Measurements from ENCODE around the gene SOCS2. TPM values are rescaled to one million over a fixed set of nuclear protein-coding genes. Genes with fewer than 3 reads are reported as not detected.

Gene SOCS2
- total RNA-seq, 1 experiment from 2014 or later, result not detected

- H3K9me2 ChIP-seq (replicated peaks; ENCODE audit: insufficient read depth, low read length), result no peaks in the 10 kb centered on the region
- H3K9me3 ChIP-seq (ENCODE audit: low read length), result no peaks in the 10 kb centered on the region
- H2AFZ ChIP-seq (ENCODE audit: low read length), result no peak overlapping the region
- no peak overlapping the region for H3K4me3 ChIP-seq (ENCODE audit: low read length)
- H3K27ac ChIP-seq (ENCODE audit: low read length), result no peak overlapping the region
- H3K36me3 ChIP-seq (ENCODE audit: insufficient read depth, low read length), result no peaks in the 10 kb centered on the region
- no peaks in the 10 kb centered on the region for H3K79me2 ChIP-seq (ENCODE audit: low read length)
- no peaks in the 10 kb centered on the region for H3K27me3 ChIP-seq (ENCODE audit: low read length)
- DNase-seq, result no peak
- no peak overlapping the region for H3K9ac ChIP-seq (ENCODE audit: low read length)
- no peak overlapping the region for H3K4me2 ChIP-seq (ENCODE audit: low read depth, low read length, poor library complexity, severe bottlenecking)
- H4K20me1 ChIP-seq (ENCODE audit: insufficient read depth, low read depth, low read length), result no peaks in the 10 kb centered on the region
- no peaks in the 10 kb centered on the region for H3K4me1 ChIP-seq (ENCODE audit: low read length)
Measured at GRCh38 chr12:93608313-93608712, 35.8 kb downstream of the SOCS2 start.

DNA sequence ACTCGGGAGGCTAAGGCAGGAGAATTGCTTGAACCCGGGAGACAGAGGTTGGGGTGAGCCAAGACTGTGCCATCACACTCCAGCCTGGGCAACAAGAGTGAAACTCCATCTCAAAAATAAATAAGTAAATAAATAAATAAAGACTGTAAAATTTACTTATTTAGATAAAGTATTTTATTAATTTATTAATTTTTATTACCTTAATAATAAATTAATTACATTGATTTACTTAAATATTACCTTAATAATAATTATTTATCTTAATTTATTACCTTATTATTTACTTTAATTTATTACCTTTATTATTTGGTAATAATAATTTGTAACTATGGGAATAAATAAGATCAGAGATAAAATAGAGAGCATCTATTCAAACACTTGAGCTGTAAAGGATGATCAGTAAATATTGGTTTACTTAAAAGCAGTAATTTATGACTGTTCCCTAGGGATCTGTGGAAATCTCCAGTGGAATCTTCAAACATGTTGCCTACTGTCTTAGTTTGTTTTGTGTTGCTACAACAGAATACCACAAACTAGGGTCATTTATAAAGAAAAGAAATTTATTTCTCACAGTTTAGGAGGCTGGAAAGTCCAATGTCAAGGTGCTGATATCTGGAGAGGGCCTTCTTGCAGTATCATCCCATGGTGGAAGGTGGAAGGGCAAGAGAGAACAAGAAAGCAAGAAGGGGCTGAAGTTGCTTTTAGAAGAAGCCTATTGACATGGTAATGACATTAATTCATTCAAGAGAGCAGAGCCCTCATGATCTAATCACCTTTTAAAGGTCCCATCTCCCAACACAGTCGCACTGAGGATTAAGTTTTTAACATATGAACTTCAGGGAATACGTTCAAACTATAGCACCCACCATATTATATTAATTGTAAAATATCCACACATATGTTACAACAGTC lies 37.1 kb downstream of the SOCS2 start:
- H3K36me3 ChIP-seq (ENCODE audit: insufficient read depth, low read length), result no peaks in the 10 kb centered on the region
- no peaks in the 10 kb centered on the region for H3K4me1 ChIP-seq (ENCODE audit: low read length)
- no peak overlapping the region for H3K9ac ChIP-seq (ENCODE audit: low read length)
- no peaks in the 10 kb centered on the region for H3K27me3 ChIP-seq (ENCODE audit: low read length)
- no peak overlapping the region for H3K4me3 ChIP-seq (ENCODE audit: low read length)
- no peak overlapping the region for H2AFZ ChIP-seq (ENCODE audit: low read length)
- no peak overlapping the region for H3K27ac ChIP-seq (ENCODE audit: low read length)
- no peaks in the 10 kb centered on the region for H3K9me2 ChIP-seq (replicated peaks; ENCODE audit: insufficient read depth, low read length)
- no peaks in the 10 kb centered on the region for H3K79me2 ChIP-seq (ENCODE audit: low read length)
- H4K20me1 ChIP-seq (ENCODE audit: insufficient read depth, low read depth, low read length), result no peaks in the 10 kb centered on the region
- no peak overlapping the region for H3K4me2 ChIP-seq (ENCODE audit: low read depth, low read length, poor library complexity, severe bottlenecking)
- H3K9me3 ChIP-seq (ENCODE audit: low read length), result no peaks in the 10 kb centered on the region
- DNase-seq, result no peak

DNA sequence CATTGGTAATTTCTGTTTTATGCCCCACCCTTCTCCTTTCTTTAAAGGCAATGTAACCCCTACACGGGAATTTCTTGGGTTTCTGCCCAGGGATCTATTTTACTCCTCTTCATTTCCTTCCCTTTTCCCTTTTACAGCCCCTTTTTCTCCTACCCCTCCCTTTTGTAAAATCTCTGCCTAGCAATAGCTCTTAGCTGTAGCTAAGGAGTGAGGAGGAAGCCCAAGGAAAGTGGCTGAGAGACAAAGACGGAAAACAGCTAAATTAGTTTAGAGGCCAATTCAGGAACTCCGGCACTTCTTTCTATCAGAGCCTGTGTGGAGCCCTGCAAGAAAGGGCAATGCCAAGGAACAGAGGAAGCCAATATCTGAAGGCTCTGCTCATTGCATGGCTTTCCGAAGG lies 40.3 kb downstream of the SOCS2 start:
- no peak for DNase-seq
- Histone ChIP-seq H3K36me3 (ENCODE audit: insufficient read depth, low read length) (no peaks in the 10 kb centered on the region), H4K20me1 (ENCODE audit: insufficient read depth, low read depth, low read length) (no peaks in the 10 kb centered on the region), H3K9me3 (ENCODE audit: low read length) (no peaks in the 10 kb centered on the region), H3K27me3 (ENCODE audit: low read length) (no peaks in the 10 kb centered on the region), H3K9ac (ENCODE audit: low read length) (no peak overlapping the region), H3K4me2 (ENCODE audit: low read depth, low read length, poor library complexity, severe bottlenecking) (no peak overlapping the region), H3K79me2 (ENCODE audit: low read length) (no peaks in the 10 kb centered on the region), H2AFZ (ENCODE audit: low read length) (no peak overlapping the region), H3K4me1 (ENCODE audit: low read length) (no peaks in the 10 kb centered on the region), H3K9me2 (replicated peaks; ENCODE audit: insufficient read depth, low read length) (peaks cover 4% of the 10 kb centered on the region; the same call in 1 of the 2 replicates), H3K27ac (ENCODE audit: low read length) (no peak overlapping the region), H3K4me3 (ENCODE audit: low read length) (no peak overlapping the region)

DNA sequence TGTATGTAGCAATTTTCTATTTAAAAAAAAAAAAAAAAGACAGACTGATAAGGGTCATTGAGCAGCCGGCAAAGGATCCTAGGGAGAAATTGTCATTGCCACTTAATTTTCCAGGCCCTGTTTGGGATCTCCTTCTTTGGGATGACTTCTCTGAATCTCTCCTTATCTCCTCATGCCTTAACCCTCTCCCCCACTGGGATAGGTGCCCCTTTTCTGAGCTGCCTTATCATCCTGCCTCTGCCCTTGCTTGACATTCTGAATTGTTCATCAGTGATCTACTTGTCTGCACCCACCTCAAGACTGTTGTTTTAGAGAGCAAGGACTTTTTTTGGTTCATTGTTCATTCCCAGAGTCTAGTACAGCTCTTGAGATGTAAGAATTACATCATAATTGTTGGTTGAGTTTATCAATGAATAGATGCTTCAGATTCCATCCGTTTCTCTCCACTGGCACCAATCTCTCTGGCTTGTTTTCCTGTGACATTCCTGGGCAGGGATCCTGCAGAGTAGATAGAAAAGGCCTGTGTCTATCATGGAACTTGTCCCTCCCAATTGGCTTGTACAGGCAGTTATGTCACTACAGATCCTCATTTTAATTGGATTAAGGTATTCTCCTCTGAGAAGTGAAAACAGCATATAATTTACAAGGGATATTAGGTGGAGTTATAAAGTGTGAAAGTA lies 42.6 kb downstream of the SOCS2 start:
- Histone ChIP-seq H3K27me3 (ENCODE audit: low read length) (no peaks in the 10 kb centered on the region), H3K36me3 (ENCODE audit: insufficient read depth, low read length) (no peaks in the 10 kb centered on the region), H3K4me3 (ENCODE audit: low read length) (no peak overlapping the region), H3K9ac (ENCODE audit: low read length) (no peak overlapping the region), H3K9me2 (replicated peaks; ENCODE audit: insufficient read depth, low read length) (peaks cover 4% of the 10 kb centered on the region; the same call in 1 of the 2 replicates), H3K79me2 (ENCODE audit: low read length) (no peaks in the 10 kb centered on the region), H4K20me1 (ENCODE audit: insufficient read depth, low read depth, low read length) (no peaks in the 10 kb centered on the region), H3K27ac (ENCODE audit: low read length) (no peak overlapping the region), H3K4me1 (ENCODE audit: low read length) (no peaks in the 10 kb centered on the region), H3K9me3 (ENCODE audit: low read length) (no peaks in the 10 kb centered on the region), H3K4me2 (ENCODE audit: low read depth, low read length, poor library complexity, severe bottlenecking) (no peak overlapping the region), H2AFZ (ENCODE audit: low read length) (no peak overlapping the region)
- DNase-seq, result no peak

DNA sequence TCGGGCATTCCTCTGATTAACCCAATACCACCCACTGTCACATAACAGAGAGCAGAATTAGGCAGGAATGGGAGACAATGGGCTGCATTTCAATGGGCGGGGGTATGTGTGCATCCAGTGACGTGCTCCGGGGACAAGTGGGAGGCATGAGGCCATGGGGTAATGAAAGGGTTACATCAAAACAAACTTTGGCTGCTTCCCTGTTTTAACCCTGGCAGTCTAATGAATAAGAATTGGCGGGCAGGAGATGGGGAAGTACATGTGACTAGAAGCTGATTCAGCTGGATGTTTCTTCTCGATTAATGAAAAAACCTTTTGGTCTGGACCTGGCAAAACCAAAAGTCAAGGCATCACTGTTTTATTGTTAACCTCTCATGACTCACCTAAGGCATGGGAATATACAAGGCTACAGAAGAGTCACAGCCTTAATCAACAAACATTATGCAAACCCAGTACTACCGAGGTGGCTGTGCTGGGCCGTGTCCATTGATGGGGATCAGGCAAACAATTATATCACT lies 44.2 kb downstream of the SOCS2 start:
- H2AFZ ChIP-seq (ENCODE audit: low read length), result no peak overlapping the region
- no peak for DNase-seq
- H3K4me2 ChIP-seq (ENCODE audit: low read depth, low read length, poor library complexity, severe bottlenecking), result no peak overlapping the region
- H3K79me2 ChIP-seq (ENCODE audit: low read length), result no peaks in the 10 kb centered on the region
- H3K4me3 ChIP-seq (ENCODE audit: low read length), result no peak overlapping the region
- no peaks in the 10 kb centered on the region for H4K20me1 ChIP-seq (ENCODE audit: insufficient read depth, low read depth, low read length)
- H3K27me3 ChIP-seq (ENCODE audit: low read length), result no peaks in the 10 kb centered on the region
- H3K9ac ChIP-seq (ENCODE audit: low read length), result no peak overlapping the region
- H3K4me1 ChIP-seq (ENCODE audit: low read length), result no peaks in the 10 kb centered on the region
- H3K36me3 ChIP-seq (ENCODE audit: insufficient read depth, low read length), result no peaks in the 10 kb centered on the region
- no peak overlapping the region for H3K27ac ChIP-seq (ENCODE audit: low read length)
- peaks cover 4% of the 10 kb centered on the region; the same call in 1 of the 2 replicates for H3K9me2 ChIP-seq (replicated peaks; ENCODE audit: insufficient read depth, low read length)
- H3K9me3 ChIP-seq (ENCODE audit: low read length), result no peaks in the 10 kb centered on the region

GRCh38 chr12:93618891-93619410 lies 46.5 kb downstream of the SOCS2 start:
- Histone ChIP-seq H3K79me2 (ENCODE audit: low read length) (no peaks in the 10 kb centered on the region), H3K27me3 (ENCODE audit: low read length) (no peaks in the 10 kb centered on the region), H4K20me1 (ENCODE audit: insufficient read depth, low read depth, low read length) (no peaks in the 10 kb centered on the region), H3K9me3 (ENCODE audit: low read length) (no peaks in the 10 kb centered on the region), H3K9me2 (replicated peaks; ENCODE audit: insufficient read depth, low read length) (peaks cover 4% of the 10 kb centered on the region; the same call in 1 of the 2 replicates), H3K4me2 (ENCODE audit: low read depth, low read length, poor library complexity, severe bottlenecking) (no peak overlapping the region), H3K27ac (ENCODE audit: low read length) (no peak overlapping the region), H3K36me3 (ENCODE audit: insufficient read depth, low read length) (no peaks in the 10 kb centered on the region), H3K9ac (ENCODE audit: low read length) (no peak overlapping the region), H3K4me3 (ENCODE audit: low read length) (no peak overlapping the region), H2AFZ (ENCODE audit: low read length) (no peak overlapping the region), H3K4me1 (ENCODE audit: low read length) (no peaks in the 10 kb centered on the region)
- DNase-seq, result no peak

DNA sequence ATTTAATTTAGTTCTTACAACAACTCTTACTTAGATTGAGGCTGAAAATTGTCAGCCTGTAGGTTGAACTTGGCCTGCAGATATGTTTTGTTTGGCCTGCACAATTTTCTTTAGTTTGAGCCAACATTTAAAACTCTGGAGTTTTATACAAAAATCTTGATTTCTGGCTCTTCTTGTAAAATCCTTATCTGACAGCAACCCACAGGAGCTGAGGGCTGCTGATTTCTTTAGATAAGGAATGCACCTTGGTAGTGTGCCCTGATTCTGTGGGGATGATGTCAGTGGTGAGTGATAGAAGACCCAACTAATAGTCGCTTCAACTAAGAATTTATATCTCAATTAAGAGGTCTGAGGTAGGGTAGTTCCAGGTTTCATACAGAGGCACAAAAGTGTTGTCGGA lies 49.5 kb downstream of the SOCS2 start:
- Histone ChIP-seq H3K36me3 (ENCODE audit: insufficient read depth, low read length) (no peaks in the 10 kb centered on the region), H3K27me3 (ENCODE audit: low read length) (no peaks in the 10 kb centered on the region), H3K9me3 (ENCODE audit: low read length) (no peaks in the 10 kb centered on the region), H3K9ac (ENCODE audit: low read length) (no peak overlapping the region), H2AFZ (ENCODE audit: low read length) (no peak overlapping the region), H3K4me3 (ENCODE audit: low read length) (no peak overlapping the region), H3K4me1 (ENCODE audit: low read length) (no peaks in the 10 kb centered on the region), H3K27ac (ENCODE audit: low read length) (no peak overlapping the region), H4K20me1 (ENCODE audit: insufficient read depth, low read depth, low read length) (no peaks in the 10 kb centered on the region), H3K9me2 (replicated peaks; ENCODE audit: insufficient read depth, low read length) (no peaks in the 10 kb centered on the region; the same call in 1 of the 2 replicates), H3K79me2 (ENCODE audit: low read length) (no peaks in the 10 kb centered on the region), H3K4me2 (ENCODE audit: low read depth, low read length, poor library complexity, severe bottlenecking) (no peak overlapping the region)
- no peak for DNase-seq

- no peak overlapping the region for H3K4me3 ChIP-seq (ENCODE audit: low read length)
- no peaks in the 10 kb centered on the region for H3K27me3 ChIP-seq (ENCODE audit: low read length)
- H3K4me1 ChIP-seq (ENCODE audit: low read length), result no peaks in the 10 kb centered on the region
- no peaks in the 10 kb centered on the region; the same call in 1 of the 2 replicates for H3K9me2 ChIP-seq (replicated peaks; ENCODE audit: insufficient read depth, low read length)
- no peak for DNase-seq
- H3K9ac ChIP-seq (ENCODE audit: low read length), result no peak overlapping the region
- no peak overlapping the region for H3K4me2 ChIP-seq (ENCODE audit: low read depth, low read length, poor library complexity, severe bottlenecking)
- no peak overlapping the region for H3K27ac ChIP-seq (ENCODE audit: low read length)
- H2AFZ ChIP-seq (ENCODE audit: low read length), result no peak overlapping the region
- no peaks in the 10 kb centered on the region for H3K9me3 ChIP-seq (ENCODE audit: low read length)
- H4K20me1 ChIP-seq (ENCODE audit: insufficient read depth, low read depth, low read length), result no peaks in the 10 kb centered on the region
- no peaks in the 10 kb centered on the region for H3K36me3 ChIP-seq (ENCODE audit: insufficient read depth, low read length)
- no peaks in the 10 kb centered on the region for H3K79me2 ChIP-seq (ENCODE audit: low read length)
Measured at GRCh38 chr12:93622485-93622884, 50.0 kb downstream of the SOCS2 start.
